Hippocampal formation (tissue), 2 donors: ENCODE data around the gene SPINK7.

Experiments
- DNase-seq, 2 donors: peaks; one replicate each; lab custom pipeline; 2025; lab: John Stamatoyannopoulos, UW

SPINK7 gene

DNA sequence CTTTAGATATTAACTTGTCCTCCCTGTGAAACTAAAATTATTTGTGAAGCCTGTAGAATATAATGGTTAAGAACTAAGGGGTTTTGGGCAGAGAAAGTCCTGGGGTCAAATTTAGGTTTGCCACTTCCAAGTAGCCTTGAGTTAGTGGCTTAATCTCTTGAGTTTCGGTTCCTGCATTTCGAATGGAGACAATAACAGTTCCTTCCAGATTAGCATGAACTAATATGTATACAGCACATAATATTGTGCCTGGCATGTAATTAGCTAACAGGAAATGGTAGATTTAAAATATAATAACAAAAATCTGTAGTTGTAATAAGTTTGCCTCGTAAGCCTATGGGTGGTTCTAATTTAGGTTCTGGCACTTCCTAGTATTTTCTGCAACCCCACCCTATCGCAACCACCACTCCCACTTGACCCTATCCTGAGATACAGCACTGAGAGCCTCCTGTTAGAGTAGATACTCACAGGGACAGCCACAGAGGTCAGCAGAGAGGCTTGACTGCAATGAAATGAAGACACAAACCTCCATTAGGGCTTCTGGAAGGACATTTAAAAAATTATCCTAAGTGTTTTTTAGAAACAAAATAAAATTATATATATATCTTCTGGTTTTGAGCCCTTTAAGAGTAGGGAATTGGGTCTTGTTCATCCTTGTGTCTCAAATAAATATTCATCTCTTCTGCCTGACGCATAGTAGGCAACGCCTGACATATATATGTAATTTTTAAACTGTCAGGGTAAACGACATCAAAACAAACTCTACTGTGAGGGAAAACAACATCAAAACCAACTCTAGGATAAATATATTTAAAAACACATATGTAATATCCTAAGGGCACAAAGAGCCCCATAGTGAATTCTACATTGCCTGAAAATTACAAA lies 31.6 kb downstream of the SPINK7 start:
- DNase-seq, result no peak

- no peak for DNase-seq
These were observed 35.5 kb downstream of the SPINK7 start for GRCh38 chr5:148347706-148348105.

DNA sequence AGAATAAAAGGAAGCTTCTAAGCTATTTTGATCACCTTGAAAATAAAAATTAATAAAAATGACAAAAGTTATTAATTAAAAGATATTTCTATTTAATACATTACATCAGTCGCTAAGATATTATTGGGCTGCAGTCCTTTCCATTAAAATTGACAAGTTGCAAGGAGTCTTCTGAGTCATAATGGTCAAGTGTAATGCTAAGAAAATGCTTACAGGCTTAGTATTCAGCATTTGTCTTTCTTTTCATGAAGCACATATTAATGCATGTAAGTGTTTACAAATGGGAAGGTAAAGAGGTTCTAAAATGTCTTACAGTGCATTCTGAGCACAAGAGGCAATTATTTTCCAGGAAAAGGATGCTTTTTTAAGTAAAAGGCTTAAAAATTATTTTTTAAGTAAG lies 40.5 kb downstream of the SPINK7 start:
- no peak for DNase-seq

DNA sequence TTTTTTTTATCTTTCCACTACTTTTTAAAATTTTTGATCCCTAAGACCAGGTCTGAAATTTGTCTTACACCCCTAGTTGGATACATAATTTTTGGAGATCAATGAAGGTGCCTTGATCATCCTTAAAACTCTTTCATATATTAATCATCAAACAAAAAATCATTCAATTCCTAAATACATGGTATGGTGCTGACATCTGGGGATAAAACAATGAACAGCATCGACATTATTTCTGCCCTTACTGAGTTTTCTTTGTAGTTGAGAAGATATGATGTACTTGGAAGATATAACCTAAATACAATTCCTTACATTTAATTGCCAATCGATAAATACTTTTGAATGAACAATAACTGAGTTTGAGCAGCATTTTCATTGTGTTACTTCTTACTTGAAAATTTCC lies 41.4 kb downstream of the SPINK7 start:
- DNase-seq, result no peak

- DNase-seq, result no peak
These were observed 52.1 kb downstream of the SPINK7 start for GRCh38 chr5:148364343-148364742.
